ENCODE results near the gene SPATS2.

GRCh38 chr12:49323524-49324097 is 43.7 kb upstream of the SPATS2 start:
- TF ChIP-seq CTCF (IDR thresholded peaks at IDR 0.05): no peak
- no peak for TF ChIP-seq POLR2A (IDR thresholded peaks at IDR 0.05)
